Fibroblast of skin of left quadriceps (primary cell): ENCODE measurements around the gene KLF11.

Source experiments
- DNase-seq, 2 experiments: peaks; one replicate each; pipeline ENCODE4 v3.0.0-alpha.2; 2013; ENCODE audit warnings: low read depth in 2 of 2

KLF11 gene

DNA sequence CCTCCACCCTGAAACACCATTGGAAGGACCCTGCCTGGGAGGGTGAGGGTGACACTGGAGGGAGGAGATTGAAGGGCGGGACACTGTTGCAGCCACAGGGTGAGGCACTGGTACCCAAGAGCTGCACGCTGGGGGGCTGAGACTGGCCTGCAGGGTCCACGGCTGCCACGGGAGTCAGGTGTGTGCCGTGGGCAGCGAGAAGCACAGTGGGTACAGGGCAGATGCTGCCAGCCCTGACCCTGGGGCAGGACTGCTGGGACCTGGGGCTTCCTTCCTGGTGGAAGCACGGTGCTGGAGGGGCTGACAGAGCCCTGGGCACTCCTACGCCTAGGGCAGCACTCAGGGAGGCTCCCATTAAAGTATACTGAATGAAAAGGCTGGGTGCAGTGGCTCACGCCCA lies 20.2 kb downstream of the KLF11 start:
- DNase-seq = no peak

DNA sequence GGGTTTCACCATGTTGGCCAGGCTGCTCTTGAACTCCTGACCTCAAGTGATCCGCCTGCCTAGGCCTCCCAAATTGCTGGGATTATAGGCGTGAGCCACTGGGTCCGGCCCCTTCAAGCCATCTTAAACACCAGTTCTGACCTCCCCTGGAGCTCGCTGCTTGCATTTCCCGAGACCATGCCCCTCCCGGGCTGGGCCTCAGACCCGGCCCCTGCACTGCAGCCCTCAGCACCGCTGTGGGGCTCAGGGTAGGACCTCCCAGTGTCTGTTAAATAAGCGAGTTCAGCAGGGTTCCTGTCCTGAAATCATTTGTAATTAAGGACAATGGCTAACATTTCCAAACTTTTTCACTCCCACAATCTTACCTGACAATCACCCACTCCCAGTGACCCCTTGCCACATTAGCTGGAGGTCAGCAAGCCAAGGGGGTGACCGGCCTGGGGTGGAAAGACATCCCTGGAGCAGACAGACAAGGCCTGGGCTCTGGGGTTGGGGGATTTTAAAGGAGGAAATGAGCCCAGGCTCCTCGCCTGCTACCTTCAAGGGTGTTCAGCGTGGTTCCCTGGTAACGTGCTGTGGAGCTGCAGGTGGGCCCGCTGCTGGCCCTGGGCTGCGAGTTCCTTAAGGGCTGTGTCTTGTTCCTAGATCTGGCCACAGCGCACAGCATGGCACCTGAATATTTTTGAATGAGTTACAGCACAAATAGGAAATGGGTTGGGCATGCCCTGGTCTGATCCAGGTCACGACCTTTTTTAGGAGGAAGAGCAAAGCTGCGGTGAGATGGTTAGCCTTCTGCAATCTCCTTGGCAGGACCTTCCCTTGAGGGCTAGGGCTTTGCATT lies 21.8 kb downstream of the KLF11 start:
- DNase-seq = no peak

DNA sequence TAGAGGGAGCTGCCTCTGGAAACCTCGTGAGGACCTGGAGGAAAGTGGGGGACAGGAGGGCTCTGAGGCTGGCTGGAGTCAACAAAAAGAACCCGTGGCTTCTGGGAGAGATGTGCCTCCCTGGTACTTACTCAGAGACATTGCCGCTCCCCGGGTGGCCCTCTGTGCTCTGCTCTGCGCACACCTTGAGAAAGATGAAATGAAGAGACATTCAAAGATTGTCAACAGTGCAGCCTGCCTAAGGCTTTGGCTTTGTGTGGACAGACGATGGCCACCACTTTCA lies 22.4 kb downstream of the KLF11 start:
- no peak for DNase-seq

DNA sequence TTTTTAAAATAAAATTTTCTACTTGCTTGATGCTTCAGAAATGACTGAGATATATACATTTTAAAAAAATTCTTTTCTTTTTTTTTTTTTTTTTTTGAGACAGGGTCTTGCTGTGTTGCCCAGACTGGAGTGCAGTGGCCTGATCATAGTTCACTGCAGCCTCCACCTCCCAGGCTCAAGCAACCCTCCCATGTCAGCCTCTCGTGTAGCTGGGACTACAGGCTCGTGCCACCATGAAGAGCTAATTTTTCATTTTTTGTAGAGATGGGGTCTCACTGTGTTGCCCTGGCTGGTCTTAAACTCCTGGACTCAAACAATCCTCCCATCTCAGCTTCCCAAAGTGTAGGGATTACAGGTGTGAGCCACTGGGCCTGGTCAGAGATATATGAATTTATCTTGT lies 24.0 kb downstream of the KLF11 start:
- no peak for DNase-seq

DNA sequence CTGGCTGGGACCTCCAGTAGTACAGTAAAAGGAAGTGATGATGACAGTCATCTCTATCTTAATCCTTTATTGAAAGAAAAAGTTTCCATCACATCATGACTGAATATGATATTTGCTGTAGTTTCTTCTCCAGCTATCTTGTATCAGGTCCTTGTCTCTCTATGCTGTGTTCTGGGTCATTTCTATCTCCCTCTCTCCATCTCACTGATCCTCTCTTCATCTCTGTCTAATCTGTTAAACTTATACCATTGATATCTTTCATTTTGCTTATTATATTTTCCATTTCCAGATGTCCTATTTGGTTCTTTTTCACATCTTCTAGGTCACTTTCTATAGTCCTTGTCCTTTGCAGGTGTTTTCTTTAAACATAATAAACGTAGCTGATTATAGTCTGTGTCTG lies 24.5 kb downstream of the KLF11 start:
- DNase-seq = no peak

DNA sequence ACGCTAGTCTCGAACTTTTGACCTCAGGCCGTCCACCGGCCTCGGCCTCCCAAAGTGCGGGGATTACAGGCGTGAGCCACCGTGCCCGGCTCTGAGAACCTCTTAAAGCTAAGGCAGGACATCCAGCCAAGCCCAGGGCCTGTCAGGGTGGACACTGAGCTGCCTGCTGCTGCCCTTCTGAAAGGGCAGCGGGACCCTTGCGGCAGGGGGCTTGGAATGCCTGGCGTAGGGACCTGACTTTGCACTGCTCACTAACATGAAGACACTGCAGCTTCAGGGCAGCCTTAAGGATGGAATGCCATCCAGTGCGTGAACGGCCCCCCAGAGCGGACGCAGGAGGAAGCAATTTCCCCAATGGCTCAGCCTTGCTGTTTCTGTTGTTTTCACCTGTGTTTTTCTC lies 27.8 kb downstream of the KLF11 start:
- no peak for DNase-seq

DNA sequence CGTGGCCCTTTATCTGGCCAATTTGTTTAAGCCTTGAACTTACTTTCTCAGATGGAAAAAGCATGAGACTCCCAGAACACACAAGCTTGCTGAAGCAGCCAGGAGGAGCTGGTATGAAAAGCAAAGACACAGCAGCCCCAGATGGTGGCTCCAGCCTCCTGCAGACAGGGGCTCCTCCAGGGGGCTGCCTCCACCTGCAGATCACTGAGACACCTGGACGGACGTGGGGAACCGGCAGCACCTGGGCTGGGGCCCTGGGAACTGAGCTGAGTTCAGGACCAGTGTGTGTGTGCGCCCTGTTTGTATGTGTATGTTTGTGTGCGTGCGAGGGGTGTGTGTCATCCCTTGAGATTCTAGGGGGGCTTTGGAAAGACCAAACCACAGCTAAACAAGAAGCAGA lies 28.2 kb downstream of the KLF11 start:
- no peak for DNase-seq

DNA sequence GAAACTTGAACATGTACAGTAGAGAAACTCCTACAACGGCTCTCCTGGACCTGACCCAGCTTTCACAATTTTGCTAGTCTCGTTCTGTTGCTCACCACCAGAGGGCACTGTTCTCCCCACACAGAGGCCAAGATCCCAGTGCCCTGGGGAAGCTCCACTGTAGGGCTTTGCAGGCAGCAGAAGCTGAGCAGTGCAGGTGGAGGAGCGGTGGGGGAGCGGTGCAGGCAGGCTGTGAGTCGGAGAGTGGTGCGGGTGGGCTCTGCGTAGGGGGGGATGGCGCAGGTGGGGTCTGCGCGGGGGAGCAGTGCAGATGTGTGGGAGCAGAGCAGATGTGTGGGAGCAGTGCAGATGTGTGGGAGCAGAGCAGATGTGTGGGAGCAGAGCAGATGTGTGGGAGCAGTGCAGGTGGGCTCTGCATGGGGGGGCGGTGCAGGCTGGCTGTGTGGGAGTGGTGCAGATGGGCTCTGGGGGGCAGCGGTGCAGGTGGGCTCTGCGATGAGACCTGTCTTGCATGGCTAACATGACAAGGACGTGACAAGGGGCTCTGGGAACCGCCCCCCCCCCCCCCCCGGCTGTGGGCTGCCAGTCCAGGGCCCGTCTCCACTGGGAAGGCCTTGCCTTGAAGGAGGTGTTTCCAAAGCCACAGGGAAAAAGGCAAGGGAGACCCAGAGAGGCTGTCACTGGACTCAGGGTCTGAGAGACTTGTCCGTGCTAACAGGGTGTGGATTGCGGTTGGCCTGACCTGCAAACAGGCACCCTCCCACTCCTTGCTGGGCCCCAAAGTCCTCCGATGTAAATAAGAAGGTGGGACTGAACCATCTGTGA lies 29.5 kb downstream of the KLF11 start:
- peak; percentile 61 to 63 for DNase-seq

DNA sequence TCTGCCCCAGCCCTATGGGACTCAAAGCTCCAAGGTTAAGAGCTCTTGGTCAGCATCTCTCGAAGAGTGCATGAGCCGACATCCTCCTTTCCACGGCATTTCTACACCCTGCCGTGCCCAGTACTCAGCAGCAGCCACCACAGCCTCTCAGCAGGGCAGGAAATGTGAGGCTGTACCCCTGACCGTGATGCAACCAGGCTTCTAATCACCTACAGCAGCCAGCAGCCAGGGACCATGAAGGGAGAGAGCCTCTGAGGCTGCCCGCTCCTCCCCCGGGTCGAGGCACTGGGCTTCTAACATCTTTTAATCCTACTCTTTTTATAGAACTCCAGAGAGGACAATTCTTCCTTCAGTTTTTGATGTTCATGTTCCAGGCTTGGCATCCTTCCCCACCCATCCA lies 30.4 kb downstream of the KLF11 start:
- no peak for DNase-seq

DNA sequence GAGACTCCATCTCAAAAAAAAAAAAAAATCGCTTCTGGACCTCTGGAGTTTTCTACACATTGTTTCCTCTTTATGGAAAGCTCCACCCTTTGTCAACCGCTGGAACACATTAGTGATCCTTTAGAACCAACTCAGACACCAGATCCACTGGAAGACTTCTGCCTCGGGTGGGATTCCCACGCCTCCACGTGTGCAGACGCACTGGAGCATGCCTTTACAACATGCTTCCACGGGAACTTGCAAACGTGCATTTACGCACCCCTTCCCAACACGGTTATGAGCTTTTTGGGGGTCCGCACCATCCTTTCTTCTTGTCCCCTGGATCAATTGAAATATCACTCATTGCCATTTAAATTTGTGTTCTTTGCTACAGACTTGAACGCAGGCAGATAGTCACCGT lies 31.8 kb downstream of the KLF11 start:
- no peak for DNase-seq

DNA sequence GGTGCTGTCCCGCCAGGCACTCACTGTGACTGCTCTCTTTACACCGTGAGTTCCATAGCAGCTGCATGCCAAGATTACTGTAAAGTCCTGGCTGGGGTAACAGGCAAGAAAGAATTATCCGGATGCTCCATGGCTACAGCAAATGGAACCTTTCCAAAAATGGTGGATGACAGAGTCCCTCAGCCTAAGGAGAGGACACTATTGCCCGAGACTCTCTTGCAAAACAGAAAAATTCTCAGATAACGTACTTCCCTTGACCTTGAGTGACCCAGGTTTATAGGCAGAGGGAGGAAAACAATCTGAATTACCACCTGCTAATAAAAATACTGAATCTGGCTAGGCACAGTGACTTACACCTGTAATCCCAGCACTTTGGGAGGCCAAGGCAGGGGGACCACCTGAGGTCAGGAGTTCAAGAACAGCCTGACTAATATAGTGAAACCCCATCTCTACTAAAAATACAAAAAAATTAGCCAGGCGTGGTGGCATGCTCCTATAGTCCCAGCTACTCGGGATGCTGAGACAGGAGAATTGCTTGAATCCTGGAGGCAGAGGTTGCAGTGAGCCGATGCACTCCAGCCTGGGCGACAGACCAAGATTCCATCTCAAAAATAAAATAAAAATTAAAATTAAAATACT lies 32.3 kb downstream of the KLF11 start:
- no peak for DNase-seq

DNA sequence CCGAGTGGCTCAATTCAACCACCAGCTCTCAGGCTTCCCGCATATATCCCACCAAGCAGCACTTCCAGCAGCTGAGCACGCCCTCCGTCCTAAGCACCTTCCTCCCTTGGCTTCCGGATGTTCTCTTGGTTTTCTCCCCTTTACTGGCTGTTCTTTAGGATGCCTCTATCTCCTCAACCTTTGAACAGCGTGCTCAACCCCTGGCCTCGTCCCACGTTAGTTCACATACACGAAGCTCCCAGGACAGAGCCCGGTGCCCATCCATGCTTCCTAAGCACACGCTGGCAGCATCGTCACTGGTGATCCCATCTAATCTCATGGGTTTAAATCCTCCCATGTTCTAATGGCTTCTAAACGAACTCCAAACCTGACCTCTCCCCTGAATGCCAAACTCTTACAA lies 33.2 kb downstream of the KLF11 start:
- no peak for DNase-seq

DNA sequence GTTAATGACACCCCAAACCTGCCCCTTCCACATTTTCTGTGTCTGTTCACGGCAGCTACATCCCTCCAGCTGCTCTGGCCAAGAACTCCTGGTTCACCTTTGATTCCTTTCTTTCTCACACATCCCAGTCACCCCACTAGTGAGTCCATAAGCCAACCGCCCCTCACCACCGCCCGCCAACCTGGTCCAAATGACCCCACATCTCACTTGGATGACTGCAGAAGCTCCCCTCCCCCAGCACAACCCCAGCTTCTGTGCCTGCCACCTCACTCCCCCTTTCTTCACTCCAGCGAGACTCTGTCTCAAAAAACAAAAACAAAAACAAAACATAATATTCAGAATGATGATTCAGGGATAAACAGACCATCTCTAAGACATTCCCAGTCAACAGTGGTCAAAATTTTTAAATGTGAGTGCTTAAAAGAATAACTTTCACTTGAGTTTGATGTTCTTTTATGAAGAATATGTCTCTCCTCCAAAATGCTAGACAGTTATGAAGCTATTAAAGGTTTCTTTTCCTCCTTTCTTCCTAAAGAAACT lies 33.7 kb downstream of the KLF11 start:
- no peak for DNase-seq

DNA sequence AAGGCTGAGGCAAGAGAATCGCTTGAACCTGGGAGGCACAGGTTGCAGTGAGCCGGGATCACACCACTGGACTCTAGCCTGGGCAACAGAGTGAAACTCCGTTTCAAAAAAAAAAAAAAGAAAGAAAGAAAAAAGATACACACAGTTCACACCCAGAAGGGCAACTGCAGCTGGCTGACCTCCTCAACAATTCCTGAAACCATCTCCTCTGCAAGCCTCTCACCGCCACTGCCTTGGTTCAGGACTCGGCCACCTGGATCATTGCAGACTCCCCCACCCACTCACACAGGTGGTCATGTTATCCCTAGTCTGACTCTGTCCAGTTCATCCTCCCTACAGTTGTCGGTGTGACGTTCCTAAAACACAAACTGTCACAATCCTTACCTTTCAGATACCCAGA lies 34.7 kb downstream of the KLF11 start:
- no peak for DNase-seq

DNA sequence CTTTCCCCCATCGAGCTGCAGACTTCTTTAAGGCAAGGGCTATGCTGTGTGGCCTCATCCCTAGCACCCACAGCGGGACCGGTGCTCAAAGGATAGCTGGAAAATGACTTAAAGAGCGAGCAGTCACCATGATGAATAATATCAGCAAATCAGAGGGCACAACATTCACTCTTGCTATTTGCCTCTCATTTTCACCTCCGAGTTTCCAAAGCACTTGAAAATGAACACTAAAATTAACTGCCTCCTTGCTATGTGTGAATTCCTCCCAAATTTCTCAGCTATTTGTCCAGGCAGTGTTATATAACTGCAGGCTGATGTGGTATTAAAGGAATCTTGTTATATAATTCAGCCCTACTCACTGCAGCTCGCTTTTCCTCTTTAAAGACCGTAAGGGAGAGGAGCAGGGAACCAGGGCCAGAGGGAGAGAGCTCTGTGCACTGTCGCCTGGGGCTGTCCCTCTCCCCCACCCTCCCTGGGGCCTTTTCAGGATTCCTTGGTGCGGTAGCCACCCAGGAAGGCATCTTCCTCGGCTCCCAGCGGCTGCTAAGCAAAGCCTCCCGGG lies 35.4 kb downstream of the KLF11 start:
- DNase-seq = peak; percentile 3

DNA sequence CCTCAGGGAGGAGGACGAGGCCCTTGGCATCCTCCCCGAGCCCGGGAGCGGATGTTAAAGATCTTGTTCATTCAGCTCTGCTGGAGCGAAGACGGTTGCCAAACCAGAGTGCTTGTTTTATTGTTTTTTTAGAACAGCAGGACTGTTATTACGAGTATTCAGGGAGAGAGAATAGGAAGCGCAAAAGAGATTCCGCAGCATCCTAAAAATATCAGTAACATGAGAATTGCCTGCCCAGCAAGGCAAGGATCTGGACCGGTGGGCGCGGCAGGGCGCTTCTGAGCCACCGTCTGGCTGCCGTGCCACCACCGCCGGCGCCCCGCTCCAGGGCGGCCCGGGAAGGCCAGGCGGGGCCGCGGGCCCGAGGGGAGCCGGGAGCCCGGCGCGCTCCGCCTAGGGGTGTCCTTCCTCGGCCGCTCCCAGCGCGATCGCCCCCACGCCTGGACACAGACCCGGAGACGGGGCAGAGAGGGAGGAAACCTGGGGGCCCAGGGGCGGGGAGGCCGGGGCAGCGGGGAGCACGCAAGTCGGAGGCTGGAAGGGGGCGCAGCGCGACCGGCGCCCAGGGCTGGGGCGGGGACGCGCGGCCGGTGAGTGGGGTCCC lies 36.0 kb downstream of the KLF11 start:
- DNase-seq = peak; percentile 10 to 25

DNA sequence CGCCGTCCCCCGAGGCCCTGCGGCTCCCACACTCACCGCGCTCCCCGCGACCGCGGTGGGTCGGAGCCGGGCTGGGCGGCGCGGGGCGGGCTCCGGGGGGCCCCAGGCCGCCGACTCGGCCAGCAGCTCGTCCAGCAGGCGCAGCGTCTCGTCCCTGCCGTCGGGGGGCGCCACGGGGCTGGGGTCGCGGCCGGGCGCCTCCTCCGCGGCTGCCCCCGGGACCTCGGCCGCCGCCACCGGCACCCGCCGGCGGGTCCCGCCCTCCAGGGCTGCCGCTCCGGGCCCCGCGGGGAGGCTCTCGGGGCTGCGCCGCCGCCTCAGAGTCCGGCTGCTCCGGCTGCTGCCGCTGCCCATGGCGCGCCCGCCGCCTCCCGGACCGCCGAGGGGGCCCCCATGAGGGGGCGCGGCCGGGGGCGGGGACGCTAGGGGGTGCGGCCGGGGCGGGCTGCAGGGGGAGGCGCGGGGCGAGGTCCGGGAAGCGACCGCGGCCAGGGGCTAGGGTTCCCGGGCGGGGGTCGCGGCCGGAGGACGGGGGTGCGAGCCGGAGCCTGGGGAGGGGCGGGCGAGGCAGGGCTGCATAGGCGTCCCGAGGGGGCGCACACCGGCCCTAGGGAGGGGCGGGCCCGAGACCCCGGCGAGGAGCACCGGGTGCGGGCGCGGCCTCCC lies 36.7 kb downstream of the KLF11 start, which contains the start of gene CYS1:
Gene CYS1 (minus strand): TSS at position 542 of the 666 bp plus-strand sequence. CDS start 188 bp downstream, at position 354.
- no peak for DNase-seq

DNA sequence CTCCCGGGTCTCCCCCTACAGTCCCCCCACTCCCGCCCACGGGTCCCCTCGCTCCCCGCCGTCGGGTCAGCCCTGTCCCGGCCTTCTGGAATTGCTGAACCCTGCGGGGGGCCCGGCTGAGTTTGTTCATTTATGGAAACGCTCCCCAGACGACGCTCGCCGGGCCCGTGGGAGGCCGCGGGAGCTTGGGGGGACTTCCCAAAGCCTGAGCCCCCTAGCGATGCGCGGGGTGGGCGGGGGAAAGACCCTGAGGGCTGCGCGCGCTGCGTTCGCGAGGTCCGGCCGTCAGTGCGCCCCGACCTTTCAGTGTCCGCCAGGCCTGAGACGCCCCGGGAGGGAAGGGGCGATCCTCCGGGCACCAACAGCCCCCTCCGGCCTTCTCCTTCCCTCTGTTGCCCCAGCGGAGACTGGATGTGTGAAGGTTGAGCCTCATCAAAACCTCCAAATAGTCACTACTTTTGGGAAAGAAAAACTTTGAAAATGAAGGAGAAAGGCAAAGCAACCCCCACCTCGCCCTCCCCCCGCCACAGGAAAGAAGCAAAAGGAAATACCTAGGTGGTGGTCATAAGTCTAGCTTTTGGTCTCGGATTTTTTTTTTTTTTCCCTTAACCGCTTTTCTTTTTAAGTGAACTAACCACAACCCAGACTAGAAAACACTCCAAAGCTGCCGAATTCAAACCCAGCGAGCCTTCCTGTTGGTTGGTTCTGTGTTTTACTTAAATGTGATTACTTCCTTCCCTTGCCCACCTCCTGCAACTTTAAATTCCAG lies 37.4 kb downstream of the KLF11 start:
- no peak for DNase-seq

DNA sequence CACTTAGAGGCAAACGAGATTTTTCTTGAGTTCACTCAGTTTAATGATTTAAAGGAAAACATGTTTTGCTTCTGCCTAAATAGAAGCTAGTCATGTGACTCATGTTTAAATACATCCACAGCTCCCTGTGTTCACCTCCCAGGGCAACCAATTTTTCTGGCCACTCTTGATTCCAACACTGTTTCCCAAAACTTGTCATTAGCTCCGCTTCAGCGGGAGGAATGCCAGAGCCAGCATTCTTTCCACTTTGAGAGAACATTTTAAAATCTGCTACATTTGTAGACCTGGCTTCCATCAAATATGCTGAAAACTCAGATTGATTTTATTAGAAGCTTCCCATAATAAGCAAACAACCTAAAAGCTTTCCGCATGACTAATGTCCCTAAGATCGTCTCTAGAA lies 39.7 kb downstream of the KLF11 start:
- no peak for DNase-seq

DNA sequence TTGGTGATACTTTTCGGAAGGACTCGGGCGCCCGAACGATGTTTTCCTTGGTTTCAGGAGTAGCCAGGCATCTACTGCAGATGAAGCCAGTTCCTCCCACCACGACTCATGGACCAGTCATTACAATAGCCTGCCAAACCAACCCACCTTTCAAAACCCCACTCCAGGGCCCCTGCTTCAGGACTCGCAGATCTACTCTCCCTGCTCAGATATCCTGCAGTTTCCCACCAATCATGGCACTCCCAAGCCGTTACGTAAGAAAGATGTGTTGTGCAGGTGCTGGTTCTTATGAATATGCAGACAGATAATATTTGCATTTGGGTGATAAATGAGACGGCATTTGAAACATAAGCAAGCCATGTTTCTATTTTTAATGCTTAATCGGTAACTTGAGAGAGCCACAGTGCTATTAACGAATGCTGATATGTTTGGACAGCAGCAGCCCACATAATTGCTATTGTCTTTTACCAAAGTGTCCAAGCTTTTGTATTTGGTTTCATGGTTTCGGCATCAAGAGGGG lies 40.4 kb downstream of the KLF11 start:
- no peak for DNase-seq
